Neutrophil (primary cell): ENCODE measurements around the gene EXOC4.

Experiments
- H3K27ac ChIP-seq: fragments of 200-600 bp; sonication (generic); 2 replicates; pipeline ENCODE4 v1.5.1; 2016; ENCODE audit warnings: mild to moderate bottlenecking, moderate library complexity
- H3K27me3 ChIP-seq: fragments of 200-600 bp; sonication (generic); 2 replicates; pipeline ENCODE4 v1.6.0; 2016; ENCODE audit warnings: mild to moderate bottlenecking
- H3K36me3 ChIP-seq: fragments of 200-600 bp; sonication (generic); 2 replicates; pipeline ENCODE4 v1.5.1; 2017
- H3K4me1 ChIP-seq, 2 experiments: fragments of 200-600 bp in 1 of 2; sonication (generic) in 1 of 2; 1 replicate in 1 of 2; 2 replicates in 1 of 2; pipeline versions ENCODE4 v1.5.1 to v1.6.1; 2013 to 2016; ENCODE audit warnings: low read depth in 1 of 2, low read length in 1 of 2, mild to moderate bottlenecking in 1 of 2, moderate library complexity in 1 of 2; ENCODE audit not compliant: control insufficient read depth in 1 of 2, insufficient read depth in 1 of 2
- H3K4me3 ChIP-seq, 2 experiments: fragments of 200-600 bp in 1 of 2; sonication (generic) in 1 of 2; 1 replicate in 1 of 2; 2 replicates in 1 of 2; pipeline ENCODE4 v1.5.1; 2013 to 2016; ENCODE audit warnings: low read depth in 1 of 2, low read length in 1 of 2, mild to moderate bottlenecking in 1 of 2, moderate library complexity in 1 of 2
- H3K9me3 ChIP-seq: fragments of 200-600 bp; sonication (generic); 2 replicates; pipeline ENCODE4 v1.5.1; 2016
- TF ChIP-seq, protein P1 (sequence below): fragments of 200-600 bp; sonication (generic); IDR thresholded peaks from 2 replicates; pipeline ENCODE4 v1.5.1; 2016; ENCODE audit warnings: antibody characterized with exemption

The EXOC4 gene

DNA sequence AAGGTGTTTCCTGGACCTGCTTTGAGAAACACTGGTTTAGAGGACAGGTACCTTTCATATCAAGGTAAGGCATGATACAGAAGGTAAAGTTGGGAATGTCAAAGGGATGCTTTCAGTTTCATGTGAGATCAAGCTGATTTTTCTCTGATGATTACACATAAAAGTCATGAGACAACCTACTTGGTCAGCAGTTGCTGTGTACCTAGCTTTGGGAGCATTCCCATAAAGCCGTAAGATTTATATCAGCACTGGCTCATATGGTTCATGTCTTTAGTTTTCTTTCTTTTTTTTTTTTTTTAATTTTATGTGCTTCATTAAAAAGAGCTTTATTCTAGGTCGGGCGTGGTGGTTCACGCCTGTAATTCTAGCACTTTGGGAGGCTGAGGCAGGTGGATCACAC, 609.0 kb downstream of the EXOC4 start:
- peaks cover 0 to 4% of the 10 kb centered on the region in 2 experiments for H3K4me1 ChIP-seq
- no peaks in the 10 kb centered on the region for H3K27me3 ChIP-seq
- no peaks in the 10 kb centered on the region for H3K36me3 ChIP-seq
- TF ChIP-seq, protein P1, sequence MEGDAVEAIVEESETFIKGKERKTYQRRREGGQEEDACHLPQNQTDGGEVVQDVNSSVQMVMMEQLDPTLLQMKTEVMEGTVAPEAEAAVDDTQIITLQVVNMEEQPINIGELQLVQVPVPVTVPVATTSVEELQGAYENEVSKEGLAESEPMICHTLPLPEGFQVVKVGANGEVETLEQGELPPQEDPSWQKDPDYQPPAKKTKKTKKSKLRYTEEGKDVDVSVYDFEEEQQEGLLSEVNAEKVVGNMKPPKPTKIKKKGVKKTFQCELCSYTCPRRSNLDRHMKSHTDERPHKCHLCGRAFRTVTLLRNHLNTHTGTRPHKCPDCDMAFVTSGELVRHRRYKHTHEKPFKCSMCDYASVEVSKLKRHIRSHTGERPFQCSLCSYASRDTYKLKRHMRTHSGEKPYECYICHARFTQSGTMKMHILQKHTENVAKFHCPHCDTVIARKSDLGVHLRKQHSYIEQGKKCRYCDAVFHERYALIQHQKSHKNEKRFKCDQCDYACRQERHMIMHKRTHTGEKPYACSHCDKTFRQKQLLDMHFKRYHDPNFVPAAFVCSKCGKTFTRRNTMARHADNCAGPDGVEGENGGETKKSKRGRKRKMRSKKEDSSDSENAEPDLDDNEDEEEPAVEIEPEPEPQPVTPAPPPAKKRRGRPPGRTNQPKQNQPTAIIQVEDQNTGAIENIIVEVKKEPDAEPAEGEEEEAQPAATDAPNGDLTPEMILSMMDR, result no peak
- H3K4me3 ChIP-seq, result no peak overlapping the region
- no peak overlapping the region for H3K27ac ChIP-seq
- H3K9me3 ChIP-seq, result no peaks in the 10 kb centered on the region

DNA sequence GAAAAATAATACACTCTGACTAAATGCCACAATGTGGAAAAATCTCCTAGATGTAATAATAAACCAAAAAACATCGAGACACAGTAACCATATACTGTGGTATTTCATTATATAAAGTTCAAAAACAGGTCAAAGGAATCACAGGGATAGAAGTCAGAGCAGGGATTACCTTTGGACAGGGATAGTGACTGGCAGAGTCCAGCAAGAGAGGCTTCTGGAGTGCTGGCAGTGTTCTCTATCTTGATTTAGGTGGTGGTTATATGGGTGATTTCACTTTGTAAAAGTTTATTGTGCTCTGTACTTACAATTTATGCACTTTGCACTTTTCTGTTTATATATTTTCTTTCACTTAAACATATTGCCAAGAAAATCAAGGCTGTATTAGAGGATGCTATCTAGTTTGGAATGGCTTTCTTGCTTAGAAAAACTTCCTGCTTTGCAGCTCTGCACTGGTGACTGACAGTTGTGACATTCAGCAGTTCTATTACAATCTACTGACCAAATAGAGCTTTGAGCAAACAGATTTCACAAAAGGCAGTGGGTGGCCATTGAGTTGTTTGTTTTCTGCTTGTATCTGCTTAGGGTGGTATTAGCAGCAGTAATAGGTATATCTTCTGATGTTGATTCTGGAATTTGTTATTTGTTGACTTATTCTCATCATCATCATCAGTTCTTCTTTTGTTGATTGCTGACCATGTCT, 610.6 kb downstream of the EXOC4 start:
- TF ChIP-seq, protein P1, result no peak
- Histone ChIP-seq H3K36me3 (no peaks in the 10 kb centered on the region), H3K4me1 (peaks cover 0 to 4% of the 10 kb centered on the region in 2 experiments), H3K27me3 (no peaks in the 10 kb centered on the region), H3K27ac (no peak overlapping the region), H3K9me3 (no peaks in the 10 kb centered on the region), H3K4me3 (no peak overlapping the region)

DNA sequence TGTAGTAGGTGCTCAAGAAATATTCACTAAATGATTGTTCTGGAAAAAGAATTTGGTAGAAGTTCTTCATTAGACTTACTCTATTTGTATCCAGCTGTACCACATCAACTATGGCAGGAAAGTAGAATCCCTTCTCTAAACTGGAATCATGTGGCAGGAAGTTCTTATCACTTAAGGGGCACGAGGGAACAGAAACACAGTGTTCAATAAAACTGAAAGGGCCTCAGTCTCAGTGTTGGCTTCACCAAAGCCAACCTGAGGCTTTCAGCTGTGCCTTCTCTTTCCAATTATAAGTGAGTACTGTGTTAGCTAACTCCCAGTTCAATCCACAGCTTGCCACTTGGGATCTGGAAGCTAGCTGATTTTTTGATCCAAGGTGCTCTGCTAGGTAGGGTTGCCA, 616.7 kb downstream of the EXOC4 start:
- Histone ChIP-seq H3K27ac (no peak overlapping the region), H3K27me3 (no peaks in the 10 kb centered on the region), H3K9me3 (no peaks in the 10 kb centered on the region), H3K4me1 (peaks cover 0 to under 1% of the 10 kb centered on the region in 2 experiments), H3K4me3 (no peak overlapping the region), H3K36me3 (no peaks in the 10 kb centered on the region)
- TF ChIP-seq, protein P1, result no peak

DNA sequence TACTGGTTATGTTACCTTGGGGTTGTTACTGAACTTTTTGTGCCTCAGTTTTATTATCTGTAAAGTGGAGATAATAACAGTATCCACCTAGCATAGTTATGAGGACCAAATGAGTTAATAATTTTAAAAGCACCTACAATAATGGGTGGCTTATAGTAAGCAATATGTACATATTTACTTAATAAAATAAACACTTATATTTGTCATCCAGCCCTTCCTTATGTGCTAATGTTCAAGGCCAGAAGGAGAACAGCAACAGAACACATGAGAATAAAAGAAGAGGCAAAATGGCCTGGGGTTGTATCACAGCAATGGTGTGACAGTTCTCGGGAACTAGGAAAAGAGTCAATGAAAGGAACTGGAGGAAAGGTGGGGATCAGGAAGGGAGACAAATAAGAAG, 618.9 kb downstream of the EXOC4 start:
- Histone ChIP-seq H3K4me3 (no peak overlapping the region), H3K4me1 (peaks cover 0 to 11% of the 10 kb centered on the region in 2 experiments), H3K36me3 (no peaks in the 10 kb centered on the region), H3K9me3 (no peaks in the 10 kb centered on the region), H3K27ac (no peak overlapping the region), H3K27me3 (no peaks in the 10 kb centered on the region)
- TF ChIP-seq, protein P1, result no peak

DNA sequence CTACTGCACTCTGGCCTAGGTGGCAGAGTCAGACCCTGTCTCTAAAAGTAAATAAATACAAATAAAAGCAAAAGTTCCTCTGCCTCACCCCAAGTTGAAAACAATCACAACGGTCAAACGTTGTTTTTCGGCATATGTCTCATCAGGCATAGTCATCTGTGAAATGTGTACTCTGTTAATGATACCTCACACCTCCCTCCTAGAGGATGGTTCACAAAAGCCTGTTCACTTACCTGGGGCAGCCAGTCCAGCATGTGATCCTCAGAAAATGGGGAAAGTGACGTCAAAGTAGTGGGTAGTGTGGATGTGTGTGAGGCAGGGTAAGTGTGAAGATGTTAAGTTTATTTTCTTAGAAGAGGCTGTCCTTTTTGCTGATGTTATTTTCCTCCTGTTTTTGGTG, 620.3 kb downstream of the EXOC4 start:
- TF ChIP-seq, protein P1, result no peak
- H3K27ac ChIP-seq, result no peak overlapping the region
- H3K36me3 ChIP-seq, result no peaks in the 10 kb centered on the region
- peaks cover 0 to 11% of the 10 kb centered on the region in 2 experiments for H3K4me1 ChIP-seq
- no peaks in the 10 kb centered on the region for H3K9me3 ChIP-seq
- H3K27me3 ChIP-seq, result no peaks in the 10 kb centered on the region
- H3K4me3 ChIP-seq, result no peak overlapping the region
